DOHH2 (cell line): ENCODE results near the gene VWDE.
"Not testable (repeated sequence)": the region's sequence is repeated elsewhere in the genome, so short reads cannot be mapped to it uniquely, and the experiment has no call there.

Experiments
- H3F3A ChIP-seq: fragments of 200-600 bp; sonication (generic), shearing (Covaris generic); 2 replicates; pipeline ENCODE4 v1.6.0; 2016; ENCODE audit warnings: antibody characterized with exemption, mild to moderate bottlenecking; ENCODE audit not compliant: control insufficient read depth, insufficient read depth
- H3K27ac ChIP-seq: fragments of 200-600 bp; sonication (generic); 2 replicates; pipeline ENCODE4 v1.5.1; 2014; ENCODE audit warnings: low read depth, mild to moderate bottlenecking, low read length, moderate library complexity
- H3K27me3 ChIP-seq: fragments of 200-600 bp; sonication (generic); 2 replicates; pipeline ENCODE4 v1.6.1; 2014; ENCODE audit warnings: mild to moderate bottlenecking, low read length, mixed read lengths; ENCODE audit not compliant: control insufficient read depth
- H3K36me3 ChIP-seq: fragments of 200-600 bp; sonication (generic); 2 replicates; pipeline ENCODE4 v1.6.1; 2014; ENCODE audit warnings: mild to moderate bottlenecking, low read length, moderate library complexity, mixed read lengths; ENCODE audit not compliant: control insufficient read depth
- H3K4me1 ChIP-seq: fragments of 200-600 bp; sonication (generic); 2 replicates; pipeline ENCODE4 v1.6.1; 2014; ENCODE audit warnings: mild to moderate bottlenecking, low read length, mixed read lengths; ENCODE audit not compliant: control insufficient read depth
- H3K4me2 ChIP-seq: fragments of 200-600 bp; sonication (generic); 2 replicates; pipeline ENCODE4 v1.6.0; 2014; ENCODE audit warnings: mild to moderate bottlenecking, low read length, moderate library complexity
- H3K4me3 ChIP-seq: fragments of 200-600 bp; sonication (generic); 2 replicates; pipeline ENCODE4 v1.5.1; 2014; ENCODE audit warnings: mild to moderate bottlenecking, low read length, mixed read lengths
- H3K79me2 ChIP-seq: fragments of 200-600 bp; sonication (generic); 2 replicates; pipeline ENCODE4 v1.6.1; 2014; ENCODE audit warnings: mild to moderate bottlenecking, low read length, mixed read lengths; ENCODE audit not compliant: control insufficient read depth
- H3K9me2 ChIP-seq: fragments of 200-600 bp; sonication (generic); replicated peaks from 2 replicates; pipeline ENCODE4 v1.6.1; 2014; ENCODE audit warnings: mild to moderate bottlenecking, low read length, mixed read lengths; ENCODE audit not compliant: control insufficient read depth
- H3K9me3 ChIP-seq: fragments of 200-600 bp; sonication (generic); 2 replicates; pipeline ENCODE4 v1.6.1; 2014; ENCODE audit warnings: antibody characterized with exemption, low read length, mixed read lengths; ENCODE audit not compliant: control insufficient read depth, insufficient read depth
- H4K20me1 ChIP-seq: fragments of 200-600 bp; sonication (generic); 2 replicates; pipeline ENCODE4 v1.6.0; 2014; ENCODE audit warnings: low read depth, mild to moderate bottlenecking, antibody characterized with exemption, low read length, moderate library complexity; ENCODE audit not compliant: control insufficient read depth, insufficient read depth
- CTCF ChIP-seq: fragments of 200-600 bp; sonication (generic); IDR thresholded peaks from one replicate; pipeline ENCODE4 v1.5.1; 2014; ENCODE audit warnings: antibody characterized with exemption, mild to moderate bottlenecking, low read depth, low read length; ENCODE audit not compliant: poor library complexity, severe bottlenecking
- EZH2phosphoT487 ChIP-seq: fragments of 200-600 bp; sonication (generic); IDR thresholded peaks from 2 replicates; pipeline ENCODE4 v1.6.1; 2017; ENCODE audit warnings: borderline replicate concordance, mild to moderate bottlenecking, antibody characterized with exemption, low read length, moderate library complexity, mixed read lengths

VWDE gene

DNA sequence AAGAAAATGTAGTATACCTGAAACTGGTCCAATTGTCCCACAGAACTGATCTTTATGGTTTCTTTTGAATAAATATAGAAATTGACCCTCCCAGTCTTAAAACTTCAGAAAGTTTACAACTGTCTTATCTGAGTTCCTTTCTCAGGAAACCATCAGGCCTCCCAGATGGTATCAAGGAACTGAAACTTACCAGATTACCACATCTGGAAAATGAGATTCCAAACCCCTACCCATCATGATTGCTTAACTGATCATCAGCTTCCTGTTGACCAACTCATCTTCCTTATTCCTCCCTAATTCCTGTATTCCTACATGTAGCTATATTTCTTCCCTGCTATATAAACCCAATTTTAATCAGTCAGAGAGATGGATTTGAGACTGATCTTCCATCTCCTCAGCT is 5.5 kb downstream of the VWDE start:
- no peaks in the 10 kb centered on the region for H4K20me1 ChIP-seq
- no peaks in the 10 kb centered on the region for H3F3A ChIP-seq
- H3K4me1 ChIP-seq: no peaks in the 10 kb centered on the region
- H3K4me3 ChIP-seq: no peak overlapping the region
- peaks cover 12% of the 10 kb centered on the region; the same call in 1 of the 2 replicates for H3K9me3 ChIP-seq
- peaks cover 6% of the 10 kb centered on the region for H3K27me3 ChIP-seq
- TF ChIP-seq CTCF: no peak
- TF ChIP-seq EZH2phosphoT487: no peak
- H3K4me2 ChIP-seq: no peak overlapping the region
- no peaks in the 10 kb centered on the region for H3K9me2 ChIP-seq
- no peaks in the 10 kb centered on the region for H3K79me2 ChIP-seq
- no peaks in the 10 kb centered on the region for H3K36me3 ChIP-seq
- no peak overlapping the region for H3K27ac ChIP-seq

DNA sequence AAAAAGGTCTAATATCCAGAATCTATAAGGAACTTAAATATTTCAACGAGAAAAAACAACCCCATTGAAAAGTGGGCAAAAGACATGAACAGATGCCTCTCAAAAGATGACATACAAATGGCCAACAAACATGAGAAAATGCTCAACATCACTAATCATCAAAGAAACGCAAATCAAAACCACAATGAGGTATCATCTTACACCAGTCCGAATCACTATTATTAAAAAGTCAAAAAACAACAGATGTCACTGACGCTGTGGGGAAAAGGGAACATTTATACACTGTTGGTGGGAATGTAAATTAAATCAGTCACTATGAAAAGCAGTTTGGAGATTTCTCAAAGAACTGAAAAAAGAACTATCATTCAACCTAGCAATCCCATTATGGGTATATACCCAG is 6.0 kb downstream of the VWDE start:
- Histone ChIP-seq H3K4me2 (no peak overlapping the region), H3K4me3 (no peak overlapping the region), H3K4me1 (no peaks in the 10 kb centered on the region), H4K20me1 (no peaks in the 10 kb centered on the region), H3K9me3 (peaks cover 12% of the 10 kb centered on the region; the same call in 1 of the 2 replicates), H3F3A (no peaks in the 10 kb centered on the region), H3K36me3 (no peaks in the 10 kb centered on the region), H3K27ac (no peak overlapping the region), H3K79me2 (no peaks in the 10 kb centered on the region), H3K9me2 (no peaks in the 10 kb centered on the region), H3K27me3 (peaks cover under 1% of the 10 kb centered on the region)
- TF ChIP-seq CTCF: no peak
- TF ChIP-seq EZH2phosphoT487: no peak

DNA sequence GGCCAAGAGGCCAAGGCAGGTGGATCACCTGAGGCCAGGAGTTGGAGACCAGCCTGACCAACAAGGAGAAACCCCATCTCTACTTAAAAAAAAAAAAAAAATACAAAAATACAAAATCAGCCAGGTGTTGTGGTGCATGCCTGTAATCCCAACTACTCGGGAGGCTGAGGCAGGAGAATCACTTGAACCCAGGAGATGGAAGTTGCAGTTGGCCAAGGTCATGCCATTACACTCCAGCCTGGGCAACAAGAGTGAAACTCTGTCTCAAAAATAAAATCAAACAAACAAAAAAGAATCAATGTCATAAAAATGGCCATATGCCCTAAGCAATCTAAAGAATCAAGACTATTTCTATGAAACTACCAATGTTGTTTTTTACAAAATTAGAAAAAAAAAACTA is 7.0 kb downstream of the VWDE start:
- not testable (repeated sequence) for H3K4me2 ChIP-seq, H3F3A ChIP-seq, H3K9me2 ChIP-seq, H3K79me2 ChIP-seq, H3K27ac ChIP-seq, H3K36me3 ChIP-seq, H3K4me1 ChIP-seq, H3K27me3 ChIP-seq, H4K20me1 ChIP-seq, H3K4me3 ChIP-seq
- peaks cover 12% of the 10 kb centered on the region; the same call in 1 of the 2 replicates for H3K9me3 ChIP-seq

DNA sequence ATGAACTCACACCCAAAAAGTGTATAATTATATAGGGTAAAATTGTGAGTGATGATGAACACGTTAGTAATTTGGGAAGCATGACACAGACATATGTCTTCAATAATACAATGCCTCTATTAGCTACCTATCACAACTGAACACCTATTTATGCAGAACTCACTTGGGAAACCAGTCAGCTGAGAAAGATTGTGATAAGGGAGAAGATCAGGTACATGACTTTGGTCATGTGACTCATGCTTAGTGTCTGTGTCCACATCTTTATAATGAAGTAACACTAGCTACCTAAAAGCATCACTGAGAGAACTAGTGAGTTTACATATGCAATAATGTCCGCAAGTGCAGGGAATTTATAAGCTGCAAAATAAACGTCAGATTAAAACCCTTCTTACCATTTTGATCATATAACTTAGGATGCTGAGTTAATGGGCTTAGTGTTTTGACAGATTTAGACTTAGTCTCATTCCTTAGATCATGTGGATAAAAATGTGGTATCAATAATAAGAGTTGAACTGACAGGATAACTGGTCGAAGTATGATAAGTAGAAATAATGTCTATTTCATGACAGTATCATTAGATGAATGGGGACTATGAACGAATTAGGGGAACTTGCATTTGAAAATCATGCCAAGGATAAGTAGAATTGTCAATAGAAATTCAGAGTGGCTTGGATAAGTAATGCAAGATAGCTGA is 11.6 kb downstream of the VWDE start:
- no peaks in the 10 kb centered on the region for H3K27me3 ChIP-seq
- no peak overlapping the region for H3K27ac ChIP-seq
- no peaks in the 10 kb centered on the region for H3K4me1 ChIP-seq
- TF ChIP-seq CTCF (no peak), EZH2phosphoT487 (no peak)
- no peak overlapping the region for H3K4me2 ChIP-seq
- H3K9me2 ChIP-seq: no peaks in the 10 kb centered on the region
- H4K20me1 ChIP-seq: no peaks in the 10 kb centered on the region
- no peaks in the 10 kb centered on the region for H3F3A ChIP-seq
- no peaks in the 10 kb centered on the region for H3K36me3 ChIP-seq
- H3K9me3 ChIP-seq: no peaks in the 10 kb centered on the region
- H3K79me2 ChIP-seq: no peaks in the 10 kb centered on the region
- no peak overlapping the region for H3K4me3 ChIP-seq
